Activated CD4-positive, alpha-beta T cell treated with anti-CD3 and anti-CD28 coated beads, Interleukin-2, Interleukin-4, amounts not matched to agents 100 ng/mL and 50 ng/mL, durations not matched to agents 16 hours and 8 hours (primary cell): ENCODE data around the gene MINDY4B.
"Not testable (repeated sequence)": the region's sequence is repeated elsewhere in the genome, so short reads cannot be mapped to it uniquely, and the experiment has no call there.

ENCODE experiments used
- DNase-seq: peaks from one replicate; pipeline ENCODE4 v3.0.0-alpha.2; 2020; ENCODE audit warnings: low spot score

Gene MINDY4B

DNA sequence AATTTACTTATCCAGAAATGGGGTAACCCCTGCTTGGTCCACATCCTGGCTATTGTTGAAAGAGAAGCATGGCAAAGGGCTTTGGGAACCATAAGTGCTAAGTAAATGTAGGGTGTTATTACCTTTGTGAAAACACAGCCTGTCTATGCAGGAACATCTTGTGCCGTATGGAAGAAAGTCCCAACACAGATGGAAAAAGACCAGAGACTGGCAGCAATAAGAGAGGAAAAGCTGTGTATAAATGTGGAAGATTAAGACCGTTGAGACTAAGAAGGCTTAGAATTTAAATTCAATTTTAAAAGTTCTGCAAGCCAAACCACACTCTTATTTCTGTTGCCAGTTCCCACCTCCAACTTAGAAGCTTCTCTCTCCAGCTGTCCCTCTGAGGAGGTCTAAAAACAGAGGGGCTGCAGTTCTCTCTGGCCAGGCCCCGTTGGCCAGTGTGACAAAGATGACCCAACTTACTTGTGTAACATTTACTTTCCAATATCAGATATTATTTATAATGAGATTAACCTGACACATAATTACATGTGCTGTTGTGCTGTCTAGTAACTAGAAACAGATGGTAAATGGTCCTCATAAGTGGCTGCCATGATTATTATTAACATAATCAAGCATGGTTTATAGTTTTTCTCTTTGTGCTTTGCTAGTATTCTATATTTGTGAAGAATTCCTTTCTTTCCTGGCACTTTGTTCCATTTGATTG is 7.0 kb downstream of the MINDY4B start:
- no peak for DNase-seq

DNA sequence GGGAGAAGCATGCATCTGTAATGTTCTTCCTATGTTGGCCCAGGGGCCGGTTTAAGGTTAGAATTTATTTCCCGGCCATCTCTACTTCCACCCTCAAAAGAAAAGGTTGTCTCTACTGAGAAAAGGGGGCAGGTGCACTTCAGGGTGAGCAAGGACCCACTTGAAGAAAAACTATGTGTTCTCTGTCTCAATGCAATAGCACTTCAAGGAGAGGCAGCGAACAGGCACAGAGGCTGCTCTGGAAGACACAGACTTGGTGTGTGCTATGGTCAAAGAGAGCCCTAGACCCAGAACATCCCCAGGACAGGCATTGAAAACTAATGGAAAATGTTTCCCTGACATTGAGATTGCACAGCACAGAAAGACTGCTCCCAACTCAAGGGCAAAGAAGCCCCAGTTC is 7.6 kb downstream of the MINDY4B start:
- no peak for DNase-seq

DNA sequence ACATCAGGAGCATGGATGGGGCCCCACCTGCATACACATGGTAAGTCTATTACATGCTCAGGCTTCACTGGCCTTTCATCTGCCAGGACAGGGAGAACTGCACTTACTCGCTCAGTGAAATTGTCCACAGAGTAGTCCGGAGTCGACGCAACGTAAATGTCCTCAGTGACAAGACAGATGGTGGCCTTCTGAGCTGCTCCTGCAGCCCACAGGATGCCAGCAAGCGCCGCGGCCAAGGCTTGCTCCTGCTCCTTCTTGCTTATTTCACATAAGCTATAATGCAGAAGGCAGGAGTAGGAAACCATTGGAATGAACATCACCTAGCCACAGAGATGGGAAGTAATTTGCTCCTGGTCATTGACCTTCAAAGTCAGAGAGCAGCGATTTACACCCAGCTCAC is 14.4 kb downstream of the MINDY4B start:
- no peak for DNase-seq

DNA sequence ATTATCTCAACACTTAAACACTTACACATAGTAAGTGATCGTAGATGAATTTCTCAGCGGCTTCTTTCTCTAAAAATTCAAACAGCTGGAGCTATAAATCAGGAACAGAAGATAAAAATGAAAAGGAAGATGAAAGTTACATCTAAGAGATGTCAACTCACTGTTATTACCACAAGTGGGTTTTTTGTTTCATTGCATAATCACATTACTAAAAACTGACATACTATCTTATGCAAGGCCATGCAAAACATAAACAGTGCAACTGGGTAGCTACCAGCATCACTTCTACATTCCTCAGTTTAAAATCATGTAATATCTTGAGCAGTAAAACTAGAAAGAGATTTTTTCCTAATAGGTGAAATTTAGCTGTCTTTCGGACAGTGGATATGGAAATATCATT is 14.9 kb downstream of the MINDY4B start:
- DNase-seq, result peak; percentile 7

DNA sequence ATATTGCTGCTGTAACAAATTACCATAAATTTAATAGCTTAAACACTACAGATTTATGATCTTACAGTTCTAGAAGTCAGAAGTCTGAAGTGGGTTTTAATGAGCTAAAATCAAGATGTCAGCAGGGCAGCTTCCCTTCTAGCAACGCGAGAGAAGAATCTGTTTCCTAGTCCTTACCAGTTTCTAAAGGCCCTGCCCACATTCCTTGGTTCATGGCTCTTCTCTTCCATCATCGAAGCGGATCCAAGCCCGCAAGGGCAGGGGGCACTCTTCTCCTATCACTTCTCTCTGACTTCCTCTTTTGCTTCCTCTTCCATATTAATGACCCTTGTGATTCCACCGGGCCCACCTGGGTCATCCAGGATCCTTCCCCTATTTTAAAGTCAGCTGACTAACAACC is 16.1 kb downstream of the MINDY4B start:
- DNase-seq, result no peak

DNA sequence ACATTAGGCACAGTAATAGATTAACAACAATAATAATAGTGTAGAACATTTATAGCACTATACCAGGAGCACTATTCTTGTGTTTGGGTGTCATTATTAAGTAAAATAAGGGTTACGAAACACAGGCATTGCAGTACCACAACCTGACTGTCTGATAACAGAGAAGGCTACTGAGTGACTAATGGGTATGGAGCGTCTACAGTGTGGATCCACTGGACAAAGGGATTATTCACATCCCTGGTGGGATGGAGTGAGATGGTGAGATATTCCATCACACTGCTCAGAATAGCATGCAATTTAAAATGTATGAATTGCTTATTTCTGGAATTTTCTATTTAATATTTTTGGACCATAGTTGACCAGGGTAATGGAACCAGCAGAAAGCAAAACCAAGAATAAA is 18.2 kb downstream of the MINDY4B start:
- no peak for DNase-seq

DNA sequence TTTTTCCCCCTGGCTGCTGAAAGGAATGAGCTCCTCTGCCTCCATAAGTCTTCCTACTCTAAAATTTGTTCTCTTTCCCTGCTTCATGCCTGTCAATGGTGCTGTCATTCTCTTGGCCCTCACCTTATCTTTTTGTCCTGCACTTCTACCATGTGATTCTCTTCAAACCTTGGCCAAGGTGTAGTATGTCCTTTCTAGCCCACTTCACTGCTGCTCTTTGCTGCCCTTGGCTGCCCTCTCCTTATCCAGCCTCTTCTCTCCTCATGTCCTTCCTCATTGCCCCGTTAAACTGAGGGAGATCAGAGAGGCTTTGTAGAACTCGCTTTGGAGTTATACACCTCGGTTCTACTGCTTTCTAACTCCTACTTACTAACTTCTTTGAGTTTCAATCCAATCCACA is 19.7 kb downstream of the MINDY4B start:
- DNase-seq, result no peak

DNA sequence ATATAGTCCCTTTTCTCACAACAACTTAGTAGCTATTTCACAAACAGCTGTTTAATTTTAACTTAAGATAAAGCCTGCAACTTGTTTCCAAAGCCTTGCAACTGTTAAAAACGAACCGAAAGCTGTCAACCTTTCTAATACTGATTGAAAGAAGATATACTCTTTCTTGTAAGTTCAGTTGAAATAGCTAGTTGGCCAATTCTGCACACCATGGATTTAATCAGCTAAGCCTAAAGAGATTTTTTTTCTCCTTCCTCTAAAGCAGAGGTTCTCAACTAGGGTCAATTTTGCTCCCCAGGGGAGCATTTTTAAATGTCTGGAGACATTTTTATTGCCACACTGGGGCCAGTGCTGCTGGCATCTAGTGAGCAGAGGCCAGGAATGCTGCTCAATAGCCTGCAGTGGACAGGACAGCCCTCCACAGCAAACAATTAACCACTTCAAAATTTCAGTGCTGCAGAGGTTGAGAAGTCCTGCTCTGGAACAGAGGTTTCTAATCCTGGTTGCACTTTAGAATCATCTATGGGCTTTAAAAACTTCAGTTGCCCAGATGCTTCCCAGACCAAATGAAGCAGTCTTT is 26.2 kb downstream of the MINDY4B start:
- DNase-seq, result no peak

DNA sequence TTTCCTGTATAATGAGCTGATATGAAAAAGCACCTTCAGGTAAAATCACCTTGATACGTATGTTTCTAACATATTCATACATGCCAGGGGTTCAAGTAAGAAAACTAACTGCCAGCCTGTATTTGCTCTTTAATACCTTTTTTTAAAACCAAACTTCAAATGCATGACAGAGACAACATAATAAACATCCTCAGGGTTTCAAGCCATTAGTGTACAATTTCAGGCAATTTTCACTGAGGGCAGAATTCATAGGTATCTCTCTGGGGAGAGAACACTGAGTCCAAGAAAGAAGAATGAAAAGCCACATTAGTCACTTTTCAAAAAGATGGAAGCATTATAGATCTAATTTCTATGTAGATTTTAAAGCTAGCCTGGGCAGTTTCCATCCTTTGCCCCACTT is 26.9 kb downstream of the MINDY4B start:
- no peak for DNase-seq

DNA sequence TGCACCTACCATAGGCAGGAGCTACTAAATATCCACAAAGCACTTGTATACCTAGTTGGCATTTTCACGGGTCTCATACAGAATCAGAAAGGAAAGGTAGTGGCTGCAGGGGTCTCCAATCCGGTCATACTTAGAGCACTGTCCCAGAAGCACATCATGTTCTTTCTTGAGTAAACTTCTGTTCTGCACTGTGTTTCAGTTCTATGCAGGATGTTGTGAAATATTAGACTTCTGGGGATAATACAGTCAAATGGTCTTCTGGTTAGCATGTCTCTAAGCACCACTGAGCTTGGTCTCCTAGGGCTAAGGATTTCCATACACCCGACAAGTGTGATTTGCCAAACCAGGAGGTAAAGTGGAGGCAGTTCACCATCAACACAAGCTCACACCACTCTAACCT is 27.9 kb downstream of the MINDY4B start:
- no peak for DNase-seq

DNA sequence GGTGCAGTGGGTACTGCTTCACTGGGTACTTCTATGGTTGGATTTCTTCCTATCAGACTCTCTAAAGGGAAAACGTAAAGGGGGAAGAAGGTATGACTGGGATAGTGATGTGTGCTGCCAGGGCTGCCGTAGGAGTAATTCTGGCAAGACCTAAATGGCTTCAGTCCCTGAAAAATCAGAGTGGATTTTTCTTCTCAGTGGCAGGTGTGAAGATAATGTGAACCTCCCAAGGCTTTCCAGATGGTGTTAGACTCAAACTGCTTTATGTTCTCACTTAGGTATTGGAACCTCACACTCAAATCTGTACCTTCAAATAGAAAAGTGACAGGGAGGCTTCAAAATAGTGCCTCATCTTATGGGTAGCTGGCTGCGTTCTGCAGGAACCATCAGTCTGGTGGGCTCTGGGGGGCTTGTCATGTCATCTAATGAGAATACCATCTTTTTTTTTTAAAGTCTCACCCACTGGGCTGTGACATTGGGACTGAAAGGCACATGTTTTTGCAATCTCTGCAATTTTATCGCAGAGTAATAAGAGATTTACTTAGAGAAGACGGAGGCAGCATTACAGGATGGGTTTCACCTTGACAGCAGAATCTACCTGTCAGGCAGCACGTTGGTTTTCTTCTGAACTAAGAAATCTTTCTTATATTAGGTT is 28.5 kb downstream of the MINDY4B start:
- no peak for DNase-seq

DNA sequence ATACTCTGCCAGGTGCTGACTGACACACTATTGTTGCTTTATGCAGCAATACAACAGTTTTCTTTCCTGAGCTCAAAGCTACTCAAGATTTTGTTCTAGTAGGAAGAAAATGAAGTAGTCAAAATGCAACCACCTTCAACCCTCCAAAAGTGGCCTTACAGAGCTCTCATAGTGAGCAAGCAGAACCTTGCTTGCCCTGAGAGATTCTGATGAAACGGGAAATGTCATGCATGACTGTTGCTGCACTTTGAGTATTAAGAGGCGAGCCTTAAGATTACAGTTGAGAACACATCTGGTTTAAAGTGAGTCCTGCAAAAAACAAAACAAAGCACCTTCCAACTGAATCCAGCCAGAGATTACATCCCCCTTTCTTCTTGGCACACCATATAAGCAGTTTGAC is 29.7 kb downstream of the MINDY4B start:
- peak; percentile 72 for DNase-seq

DNA sequence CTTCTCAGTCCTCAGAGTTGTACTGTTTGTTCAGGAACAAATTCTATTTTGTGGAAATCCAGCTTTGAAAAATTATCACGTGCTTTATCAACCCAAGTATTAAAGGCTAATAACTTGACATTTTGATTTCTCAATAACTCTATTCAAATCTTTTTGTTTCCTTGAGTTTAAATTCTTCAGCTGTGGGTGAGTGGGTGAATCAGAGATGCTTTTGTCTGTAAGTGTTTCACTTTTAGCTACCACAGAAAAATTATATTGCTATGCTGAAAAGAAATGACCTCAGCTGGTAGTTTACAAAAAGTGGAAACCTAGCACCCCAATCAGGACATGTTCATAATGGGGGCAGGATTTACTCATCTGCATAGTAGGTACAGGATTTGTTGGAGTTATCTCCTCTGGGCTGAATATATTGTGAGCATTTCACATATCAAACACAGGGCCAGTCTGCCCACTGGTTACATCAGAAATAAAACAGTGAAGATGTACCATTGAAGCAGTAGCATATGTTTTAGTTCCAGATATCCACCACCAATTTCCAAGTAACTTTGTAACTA is 30.5 kb downstream of the MINDY4B start:
- DNase-seq, result peak; percentile 30

DNA sequence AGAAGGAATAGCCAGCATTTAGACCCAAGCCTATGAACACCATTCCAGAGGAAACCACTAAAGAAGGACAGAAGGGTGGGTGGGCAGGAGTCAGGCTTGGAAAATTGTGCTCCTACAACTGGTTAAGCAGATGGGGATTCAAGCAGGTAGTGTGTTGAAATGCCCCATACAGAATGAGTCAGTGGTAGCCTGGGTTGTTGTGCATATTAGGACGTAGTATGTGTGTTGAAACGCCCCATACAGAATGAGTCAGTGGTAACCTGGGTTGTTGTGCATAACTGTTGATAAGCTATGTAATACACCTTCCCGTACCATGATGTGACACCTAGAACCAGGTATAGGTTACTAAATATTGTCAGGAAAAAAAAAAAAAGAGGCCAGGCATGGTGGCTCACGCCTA is 34.0 kb downstream of the MINDY4B start:
- no peak for DNase-seq

DNA sequence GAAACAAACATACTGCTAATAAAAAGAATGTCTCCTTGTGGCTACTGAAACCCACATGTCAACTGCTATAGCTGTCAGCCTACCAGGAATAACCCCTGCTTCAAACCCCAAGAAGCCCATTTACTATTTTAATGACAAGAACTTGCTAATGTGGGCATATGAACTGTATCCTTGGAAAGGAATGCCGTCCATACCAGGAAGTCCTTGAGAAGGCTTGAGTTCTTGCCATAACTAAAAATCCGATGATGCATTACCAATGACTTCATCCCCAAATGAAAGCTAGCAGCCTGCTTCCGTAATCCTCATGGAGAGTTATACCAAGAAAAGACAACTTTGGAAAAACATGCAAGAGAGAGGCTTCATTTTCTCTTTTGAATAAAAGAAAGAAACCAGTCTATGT is 34.8 kb downstream of the MINDY4B start:
- no peak for DNase-seq

DNA sequence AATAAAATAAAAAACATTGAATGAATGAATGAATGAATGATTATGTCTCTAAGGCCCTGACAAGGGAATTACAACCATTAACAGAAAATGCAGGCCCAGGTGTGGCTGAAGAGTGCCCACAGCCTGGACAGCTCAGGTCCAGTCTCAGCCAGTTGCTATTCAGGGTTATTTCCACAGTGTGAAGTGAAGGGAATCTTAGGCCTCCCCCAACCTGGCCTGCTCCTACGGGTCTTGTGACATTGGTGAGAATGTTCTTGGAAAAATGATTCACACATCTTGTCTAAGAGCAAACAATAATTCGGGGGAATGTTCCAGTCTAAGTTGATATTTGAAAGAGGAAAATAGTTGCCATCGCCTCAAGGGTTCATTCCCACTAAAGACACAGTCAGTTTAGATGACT is 37.0 kb downstream of the MINDY4B start:
- DNase-seq, result no peak

DNA sequence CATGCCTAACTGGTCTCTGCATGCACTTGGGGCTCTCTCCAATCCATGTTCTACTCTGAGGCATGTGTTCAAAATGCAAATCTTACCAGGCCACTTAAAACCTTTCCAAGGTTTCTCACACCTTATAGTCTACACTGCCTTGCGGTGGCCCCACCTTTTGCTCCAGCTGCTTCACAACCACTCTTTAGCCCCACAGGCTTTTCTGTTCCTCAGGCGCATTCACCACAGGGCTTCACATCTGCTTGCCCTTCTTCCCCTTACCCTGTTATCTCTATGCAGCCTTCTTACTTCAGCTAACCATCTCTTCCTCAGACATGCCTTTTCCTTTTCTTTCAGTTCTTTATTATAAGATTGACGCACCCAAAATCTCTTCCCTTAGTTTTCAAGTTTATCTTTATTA is 37.8 kb downstream of the MINDY4B start:
- DNase-seq, result no peak

DNA sequence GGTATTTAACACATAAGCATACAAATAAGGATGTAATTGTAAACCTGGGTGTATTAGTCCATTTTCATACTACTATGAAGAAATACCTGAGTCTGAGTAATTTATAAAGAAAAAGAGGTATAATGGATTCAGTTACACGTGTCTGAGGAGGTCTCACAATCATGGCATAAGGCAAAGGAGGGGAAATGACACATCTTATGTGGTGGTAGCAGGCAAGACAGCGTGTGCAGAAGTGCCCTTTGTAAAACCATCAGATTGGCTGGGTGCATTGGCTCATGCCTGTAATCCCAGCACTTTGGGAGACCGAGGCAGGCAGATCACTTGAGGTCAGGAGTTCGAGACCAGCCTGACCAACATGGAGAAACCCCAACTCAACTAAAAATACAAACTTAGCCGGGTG is 41.3 kb downstream of the MINDY4B start:
- DNase-seq, result not testable (repeated sequence)

DNA sequence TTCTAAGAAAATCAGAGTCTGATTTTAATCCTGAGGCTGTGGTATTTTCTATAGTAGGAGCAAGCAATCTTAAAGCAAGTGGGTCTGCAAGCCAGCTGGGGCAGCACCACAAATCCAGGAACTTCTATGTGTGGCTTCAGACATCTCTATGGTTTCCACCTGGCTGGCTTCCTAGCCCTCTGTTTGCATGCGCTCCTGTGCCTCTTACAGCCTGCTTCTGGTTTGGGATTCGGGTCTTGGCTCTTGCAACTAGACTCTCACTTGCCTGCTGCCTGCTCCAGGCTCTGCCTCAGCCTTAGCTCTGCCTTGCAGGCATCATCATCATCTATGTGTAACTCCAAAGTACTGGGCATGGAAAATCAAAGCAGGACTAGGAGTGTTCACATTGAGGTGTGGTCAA is 43.4 kb downstream of the MINDY4B start:
- DNase-seq, result no peak

DNA sequence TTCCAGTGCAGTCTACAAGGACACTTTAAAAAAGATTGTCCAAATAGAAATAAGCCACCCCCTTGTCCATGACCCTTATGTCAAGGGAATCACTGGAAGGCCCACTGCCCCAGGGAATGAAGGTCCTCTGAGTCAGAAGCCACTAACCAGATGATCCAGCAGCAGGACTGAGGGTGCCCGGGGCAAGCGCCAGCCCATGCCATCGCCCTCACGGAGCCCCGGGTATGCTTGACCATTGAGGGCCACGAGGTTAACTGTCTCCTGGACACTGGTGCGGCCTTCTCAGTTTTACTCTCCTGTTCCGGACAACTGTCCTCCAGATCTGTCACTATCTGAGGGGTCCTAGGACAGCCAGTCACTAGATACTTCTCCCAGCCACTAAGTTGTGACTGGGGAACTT is 47.3 kb downstream of the MINDY4B start:
- DNase-seq, result not testable (repeated sequence)

DNA sequence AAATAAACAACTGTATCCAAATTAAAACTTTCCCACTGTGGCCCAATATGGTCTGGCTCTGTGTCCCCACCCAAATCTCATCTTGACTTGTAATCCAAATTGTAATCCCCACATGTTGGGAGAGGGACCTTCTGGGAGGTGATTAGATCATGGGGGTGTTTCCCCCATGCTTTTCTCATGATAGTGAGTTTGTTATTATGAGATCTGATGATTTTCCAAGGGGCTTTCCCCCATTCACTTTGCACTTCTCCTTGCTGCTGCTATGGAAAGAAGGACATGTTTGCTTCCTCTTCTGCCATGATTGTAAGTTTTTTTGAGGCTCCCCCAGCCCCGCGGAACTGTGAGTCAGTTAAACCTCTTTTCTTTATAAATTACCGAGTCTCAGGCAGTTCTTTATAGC is 55.0 kb downstream of the MINDY4B start:
- no peak for DNase-seq

DNA sequence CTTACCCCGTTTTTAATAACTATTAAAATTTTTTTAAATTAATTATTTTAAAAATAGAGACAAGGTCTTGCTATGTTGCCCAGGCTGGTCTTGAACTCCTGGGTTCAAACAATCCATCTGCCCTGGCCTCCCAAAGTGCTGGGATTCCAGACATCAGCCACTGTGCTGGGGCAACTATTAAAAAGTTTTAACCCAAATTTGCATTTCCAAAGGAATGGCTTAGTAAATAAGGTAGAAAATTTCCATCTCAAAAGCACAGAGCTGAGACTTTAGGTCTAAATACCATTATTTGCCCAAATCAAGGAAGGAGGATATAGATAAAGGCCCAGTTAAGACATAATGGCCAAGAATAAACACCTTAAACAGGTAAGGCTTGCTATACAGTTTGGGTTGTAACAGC is 56.4 kb downstream of the MINDY4B start:
- no peak for DNase-seq

DNA sequence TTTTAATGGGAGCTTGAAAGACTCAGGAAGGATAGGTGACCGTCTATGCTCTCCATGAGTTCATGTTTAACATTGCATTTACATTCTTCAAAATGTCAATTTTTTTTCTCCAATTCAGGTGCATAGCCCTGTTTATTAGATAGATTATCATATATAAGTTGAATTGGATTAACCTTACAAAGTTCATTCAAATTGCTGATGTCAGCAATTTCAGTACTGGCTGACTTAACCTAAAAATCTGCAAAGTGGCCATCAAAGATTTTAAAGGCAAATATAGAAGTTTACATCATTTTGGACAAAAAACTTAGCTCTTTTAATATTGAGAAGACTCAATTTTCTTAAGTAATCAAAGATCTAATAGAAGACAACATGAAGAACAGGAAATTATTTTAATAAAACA is 57.8 kb downstream of the MINDY4B start:
- no peak for DNase-seq
